Measurements from ENCODE around the gene GBA3.

Gene GBA3

DNA sequence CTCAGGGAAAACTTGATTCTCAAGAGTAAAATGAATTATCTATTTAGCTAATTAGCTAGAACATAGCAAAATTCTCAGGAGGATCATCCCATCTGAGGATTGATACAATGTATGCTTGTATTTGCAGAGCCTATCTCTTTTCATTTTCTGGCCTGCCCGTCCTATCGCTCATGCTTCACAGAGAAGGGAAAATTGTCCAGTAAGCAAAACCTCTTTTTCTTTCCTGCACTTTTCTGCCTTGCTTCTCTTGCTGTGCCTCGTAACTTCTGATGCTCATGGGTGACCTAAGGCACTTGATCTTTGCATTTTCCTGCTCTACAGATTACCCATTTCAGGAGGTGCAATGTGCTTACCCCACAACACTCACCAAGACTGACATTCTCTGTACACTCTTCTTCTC, 88.1 kb downstream of the GBA3 start:
- DNase-seq (ENCODE audit: low spot score) = no peak

DNA sequence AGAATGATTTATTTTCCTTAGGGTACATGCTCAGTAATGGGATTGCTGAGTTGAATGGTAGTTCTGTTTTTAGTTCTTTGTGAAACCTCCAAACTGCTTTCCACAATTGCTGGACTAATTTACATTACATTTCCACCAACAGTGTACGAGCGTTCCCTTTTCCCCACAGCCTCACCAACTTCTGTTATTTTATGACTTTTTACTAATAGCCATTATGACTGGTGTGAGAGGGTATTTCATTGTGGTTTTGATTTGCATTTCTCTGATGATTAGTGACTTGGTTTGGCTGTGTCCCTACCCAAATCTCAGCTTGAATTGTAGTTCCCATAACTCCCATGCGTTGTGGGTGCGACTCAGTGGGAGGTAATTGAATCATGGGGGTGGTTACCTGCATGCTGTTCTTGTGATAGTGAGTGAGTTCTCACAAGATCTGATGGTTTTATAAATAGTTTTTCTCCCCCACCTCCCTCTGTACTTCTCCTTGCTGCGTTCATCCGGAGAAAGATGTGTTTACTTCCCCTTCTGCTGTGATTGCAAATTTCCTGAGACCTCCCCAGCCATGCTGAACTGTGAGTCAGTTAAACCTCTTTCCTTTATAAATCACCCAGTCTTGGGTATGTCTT, 95.1 kb downstream of the GBA3 start:
- no peak for DNase-seq (ENCODE audit: low spot score)

DNA sequence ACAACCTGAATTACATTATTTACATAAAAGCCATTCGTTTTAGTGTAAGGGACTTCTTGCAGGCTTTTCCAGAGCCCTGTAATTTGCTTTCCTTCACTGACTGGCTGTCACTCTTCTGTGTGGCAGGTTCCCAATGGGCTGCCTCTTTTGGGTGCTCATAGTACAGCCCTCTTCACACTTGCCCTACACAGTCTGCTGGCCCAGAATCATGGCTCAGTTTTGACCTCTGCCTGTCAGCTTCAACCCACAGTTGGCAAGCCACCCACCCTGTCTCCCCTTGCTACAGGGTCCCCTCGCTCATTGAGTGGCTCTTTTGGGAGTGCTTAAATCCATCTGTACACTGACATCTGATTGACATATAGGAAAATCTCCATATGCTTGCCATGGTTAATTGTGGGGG, 97.9 kb downstream of the GBA3 start:
- no peak for DNase-seq (ENCODE audit: low spot score)

DNA sequence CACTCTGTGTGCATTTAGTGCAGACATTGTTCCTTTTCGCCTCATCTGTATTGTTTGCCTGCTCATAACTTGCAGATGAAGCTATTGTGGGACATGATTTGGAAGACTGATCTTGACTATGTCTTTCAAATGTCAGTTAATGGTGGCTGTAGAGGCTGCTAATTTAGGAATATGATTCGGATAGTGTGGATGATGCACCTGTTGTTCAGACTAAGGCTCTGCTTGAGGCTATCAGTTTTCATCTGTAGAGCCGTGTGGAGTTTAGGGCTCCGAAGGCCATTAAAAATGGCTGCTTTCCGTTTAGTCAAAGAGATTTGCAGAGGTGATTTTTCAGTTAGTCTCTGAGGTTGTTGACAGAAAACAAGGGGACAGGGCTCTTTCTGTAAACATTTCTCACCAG, 102.0 kb downstream of the GBA3 start:
- DNase-seq (ENCODE audit: low spot score) = no peak

DNA sequence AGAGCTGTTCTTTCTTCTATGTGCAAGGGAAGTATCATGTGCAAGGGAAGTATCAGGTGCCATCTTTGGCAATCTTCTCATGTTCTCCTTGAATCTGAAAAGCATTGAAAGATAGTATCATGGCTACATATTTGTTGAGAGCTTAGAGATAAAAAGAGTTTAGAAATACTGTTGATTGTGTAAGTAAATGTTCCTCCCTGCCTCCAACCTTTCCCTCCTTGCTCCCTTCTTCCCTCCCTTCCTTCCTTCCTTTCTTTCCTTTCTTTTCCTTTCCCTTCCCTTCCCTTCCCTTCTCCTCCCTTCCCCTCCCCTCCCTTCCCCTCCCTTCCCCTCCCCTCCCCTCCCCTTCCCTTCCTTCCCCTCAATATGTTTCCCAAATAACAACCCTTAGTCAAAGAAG, 108.7 kb downstream of the GBA3 start:
- no peak for DNase-seq (ENCODE audit: low spot score)

DNA sequence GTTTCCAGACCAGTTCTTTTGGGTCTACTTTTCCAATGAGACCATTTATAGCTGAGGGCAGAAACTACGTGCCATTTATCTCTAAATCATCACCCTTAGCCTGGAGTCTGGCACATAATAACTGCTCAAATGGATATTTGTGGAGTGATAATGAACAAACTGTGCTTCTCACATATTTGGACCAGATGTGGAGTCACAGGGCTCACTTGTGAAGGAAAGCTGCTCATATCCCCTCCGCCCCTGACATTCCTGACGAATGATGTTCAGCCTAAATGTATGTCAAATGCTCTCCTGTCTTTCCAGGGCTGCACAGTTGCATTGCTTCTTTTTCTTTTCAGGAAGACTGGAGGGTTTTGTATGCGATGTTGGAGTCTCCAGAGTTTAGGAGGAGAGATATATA, 110.1 kb downstream of the GBA3 start:
- DNase-seq (ENCODE audit: low spot score) = no peak

DNA sequence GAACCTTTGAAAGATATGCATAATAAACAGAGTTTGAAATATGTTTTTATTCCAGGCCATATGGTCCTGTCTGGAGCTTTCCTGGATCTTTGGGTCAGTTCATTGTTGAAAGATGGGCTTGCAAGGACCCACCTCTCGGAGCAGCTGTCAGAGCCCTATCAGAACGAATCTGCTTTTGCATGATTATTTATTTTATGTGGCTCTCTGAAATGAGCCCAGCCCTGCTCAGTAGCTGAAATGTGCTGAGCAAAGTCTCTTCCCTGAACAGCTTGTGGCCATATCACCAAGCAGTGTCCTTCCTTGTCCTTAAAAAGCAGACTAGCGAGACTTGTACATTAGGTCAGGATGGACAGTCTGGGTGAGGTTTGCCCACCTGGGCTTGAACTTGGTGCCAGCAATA, 110.8 kb downstream of the GBA3 start:
- no peak for DNase-seq (ENCODE audit: low spot score)

DNA sequence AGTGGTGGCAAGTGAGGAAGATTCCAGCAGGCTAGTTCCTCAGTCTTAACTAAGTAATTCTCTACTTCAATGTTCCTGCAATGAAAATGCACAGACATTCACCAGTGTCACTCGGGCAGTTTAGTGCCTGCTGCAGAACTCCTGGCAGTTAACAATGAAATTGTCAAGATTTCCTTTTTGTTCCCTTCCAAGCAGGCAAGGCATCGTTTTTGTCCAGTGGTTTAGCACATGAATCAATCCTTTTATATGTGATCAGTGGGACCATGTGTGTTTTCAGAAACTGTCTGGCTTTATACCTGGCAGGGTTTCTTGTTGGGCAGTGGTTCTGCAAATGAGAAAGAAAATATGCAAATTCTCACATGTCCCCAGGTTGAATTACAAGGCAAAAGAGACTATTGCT, 122.2 kb downstream of the GBA3 start:
- DNase-seq (ENCODE audit: low spot score) = no peak

DNA sequence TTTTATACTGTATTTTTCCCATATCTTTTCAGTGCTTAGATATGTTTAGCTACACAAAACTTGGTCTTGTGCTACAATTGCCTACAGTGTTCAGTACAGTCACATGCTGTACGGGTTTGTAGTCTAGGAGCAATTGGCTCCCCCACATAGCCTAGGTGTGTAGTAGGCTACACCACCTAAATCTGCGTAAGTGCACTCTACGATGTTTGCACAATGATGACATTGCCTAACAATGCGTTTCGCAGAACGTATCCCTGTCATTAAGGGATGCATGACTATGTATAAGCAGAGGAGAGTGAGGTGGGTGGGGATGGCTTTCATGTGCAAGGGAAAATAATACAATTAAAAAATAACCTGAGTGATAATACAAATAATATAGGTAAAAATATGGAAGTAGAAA, 131.4 kb downstream of the GBA3 start:
- DNase-seq (ENCODE audit: low spot score) = no peak

DNA sequence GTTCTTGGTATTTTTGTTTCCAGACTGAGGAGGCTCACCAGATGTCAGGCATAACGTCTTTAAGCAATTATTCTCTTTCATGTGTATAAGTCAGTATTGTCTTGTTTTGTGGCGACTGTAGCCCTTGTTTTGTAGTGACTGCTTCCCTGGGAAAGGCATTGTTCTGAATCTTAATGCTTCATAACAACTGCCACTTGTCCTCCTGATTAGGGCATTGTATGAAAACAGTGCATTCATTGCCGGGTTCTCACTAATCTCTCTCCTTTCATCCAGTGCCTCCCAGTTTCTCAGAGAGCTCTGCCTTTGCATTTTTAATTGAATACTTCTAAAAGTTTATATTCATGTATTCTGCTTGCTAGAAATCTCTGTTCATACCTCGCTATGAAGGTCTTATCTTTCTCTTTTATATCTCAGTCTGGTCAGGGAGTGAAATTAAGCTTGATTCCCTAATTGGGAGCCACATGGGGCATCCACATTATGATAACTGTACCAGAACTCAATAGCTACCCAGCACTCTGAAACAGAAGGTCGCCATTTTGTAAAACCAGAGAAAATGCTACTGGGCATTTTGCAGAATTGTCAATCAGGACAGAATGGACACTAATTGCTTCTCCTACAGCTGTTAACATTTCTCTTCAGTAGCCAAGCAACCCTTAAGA, 149.8 kb downstream of the GBA3 start:
- no peak for DNase-seq (ENCODE audit: low spot score)

DNA sequence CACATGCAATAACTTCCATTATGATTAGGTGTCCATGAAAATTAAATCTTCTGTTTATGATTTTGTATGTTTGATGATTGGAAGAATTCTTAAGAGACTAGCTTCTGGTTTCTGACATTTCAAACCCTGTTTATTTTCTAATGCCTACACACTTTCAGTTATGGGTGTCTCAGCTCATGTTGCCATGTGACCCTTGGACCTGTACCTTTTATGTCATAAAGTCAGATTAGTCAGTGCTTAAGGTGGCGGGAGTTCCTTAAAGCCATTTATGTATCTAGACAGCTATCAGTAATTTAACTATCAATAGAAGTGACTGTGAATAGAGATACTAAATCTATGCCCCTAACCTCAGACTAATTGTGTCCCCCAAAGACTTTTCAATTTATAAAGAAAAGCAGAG, 155.6 kb downstream of the GBA3 start:
- DNase-seq (ENCODE audit: low spot score) = no peak

DNA sequence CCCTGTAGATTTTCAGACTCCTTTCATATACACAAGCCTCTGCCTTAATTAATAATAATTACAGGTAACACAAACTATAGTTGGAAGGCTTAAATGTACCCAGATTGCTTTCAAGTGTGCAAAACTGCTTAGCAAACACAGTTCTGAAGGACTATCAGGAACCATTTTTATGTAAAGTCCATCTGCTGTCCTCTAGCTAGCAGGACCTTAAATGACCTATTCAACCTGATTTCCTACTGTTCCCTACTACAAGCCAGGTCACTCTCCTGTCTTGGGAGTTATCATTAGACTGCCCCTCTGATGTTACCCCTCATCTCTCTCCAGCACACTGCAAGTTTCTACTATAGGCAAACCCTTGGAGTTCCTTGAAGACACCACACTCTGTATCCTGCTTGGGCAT, 157.3 kb downstream of the GBA3 start:
- DNase-seq (ENCODE audit: low spot score) = no peak

DNA sequence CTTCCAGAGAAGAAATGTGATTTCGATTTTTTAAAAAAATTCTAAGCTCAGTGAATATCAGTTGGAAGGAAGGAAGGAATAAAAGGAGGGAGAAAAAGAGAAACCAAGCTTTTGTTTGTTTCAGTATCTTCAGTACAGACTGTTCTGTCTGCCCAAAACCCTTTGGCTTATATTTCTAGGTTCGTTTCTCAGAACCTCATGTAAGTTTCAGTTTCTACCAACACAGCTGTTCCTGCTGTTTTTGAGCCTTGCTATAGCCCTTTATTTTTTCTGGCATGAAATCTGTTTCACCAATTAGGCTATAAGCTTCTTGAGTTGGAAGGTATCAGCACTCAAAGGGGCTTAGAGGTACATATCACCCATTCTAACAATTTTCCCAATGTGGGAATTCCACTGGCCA, 157.9 kb downstream of the GBA3 start:
- DNase-seq (ENCODE audit: low spot score) = no peak

DNA sequence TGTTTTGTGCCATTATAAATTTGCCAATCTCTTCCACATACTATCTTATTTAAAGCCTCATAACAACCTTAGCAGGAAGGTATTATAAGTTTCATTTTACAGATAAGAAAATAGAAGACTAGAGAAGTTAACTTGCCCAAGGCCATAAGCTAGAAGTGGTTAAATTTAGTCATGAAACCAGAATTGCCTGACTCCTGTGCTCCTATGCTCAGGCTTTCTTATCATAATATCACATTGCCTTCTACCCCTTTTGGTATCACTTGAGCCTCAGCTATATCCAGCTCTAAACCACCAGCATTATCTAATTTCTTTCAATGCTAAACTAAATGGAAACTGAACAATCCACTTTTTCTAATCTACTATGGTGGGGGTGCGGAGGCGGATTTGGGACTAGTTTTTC, 164.7 kb downstream of the GBA3 start:
- DNase-seq (ENCODE audit: low spot score) = no peak

DNA sequence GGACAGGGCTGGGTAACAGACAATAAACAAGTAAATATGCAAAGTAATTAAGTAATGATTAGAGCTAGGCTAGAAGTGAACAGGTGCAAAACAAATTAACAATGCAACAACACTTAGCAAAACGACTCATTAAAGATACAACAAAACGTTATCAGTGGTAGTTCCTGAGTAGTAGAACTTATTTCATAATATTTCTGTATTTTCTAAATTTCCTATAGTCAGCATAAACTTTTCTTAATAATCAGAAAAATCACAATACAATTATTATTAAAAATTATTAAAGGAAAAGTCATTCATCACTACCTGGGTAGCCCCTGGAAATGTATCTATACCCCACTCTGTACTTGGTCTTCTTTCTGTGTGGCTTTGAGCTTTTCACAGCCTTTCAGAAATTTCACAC, 166.6 kb downstream of the GBA3 start:
- DNase-seq (ENCODE audit: low spot score) = no peak

Data from hepatic stellate cell (primary cell).